Activated CD4-positive, CD25-positive, alpha-beta regulatory T cell (primary cell): Measurements from ENCODE around the gene GPRIN2.
"Not testable (repeated sequence)": the region's sequence is repeated elsewhere in the genome, so short reads cannot be mapped to it uniquely, and the experiment has no call there.

Experiments
- DNase-seq, 4 experiments: peaks; one replicate each; lab custom pipeline; 2025; lab: John Stamatoyannopoulos, UW

The GPRIN2 gene

DNA sequence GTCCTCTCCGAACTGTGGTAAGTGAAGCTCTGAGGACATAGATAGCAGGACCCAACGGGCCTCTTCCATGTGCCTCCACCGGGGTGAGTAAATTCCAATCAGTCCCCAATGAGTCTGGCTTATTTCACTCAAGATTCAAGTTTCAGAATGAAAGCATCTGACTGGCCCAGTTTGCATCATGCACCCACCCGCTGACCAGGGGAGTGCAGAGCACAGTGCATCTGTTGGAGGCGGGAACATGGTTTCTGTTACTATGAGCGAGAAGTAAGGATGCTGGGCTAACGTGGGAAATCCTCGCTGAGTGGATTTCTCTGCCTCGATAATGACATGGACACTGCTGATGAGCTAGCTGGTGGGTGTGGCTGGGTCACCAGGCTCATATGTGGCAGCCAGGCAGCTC, 10.7 kb upstream of the GPRIN2 start:
- not testable (repeated sequence) for DNase-seq

DNA sequence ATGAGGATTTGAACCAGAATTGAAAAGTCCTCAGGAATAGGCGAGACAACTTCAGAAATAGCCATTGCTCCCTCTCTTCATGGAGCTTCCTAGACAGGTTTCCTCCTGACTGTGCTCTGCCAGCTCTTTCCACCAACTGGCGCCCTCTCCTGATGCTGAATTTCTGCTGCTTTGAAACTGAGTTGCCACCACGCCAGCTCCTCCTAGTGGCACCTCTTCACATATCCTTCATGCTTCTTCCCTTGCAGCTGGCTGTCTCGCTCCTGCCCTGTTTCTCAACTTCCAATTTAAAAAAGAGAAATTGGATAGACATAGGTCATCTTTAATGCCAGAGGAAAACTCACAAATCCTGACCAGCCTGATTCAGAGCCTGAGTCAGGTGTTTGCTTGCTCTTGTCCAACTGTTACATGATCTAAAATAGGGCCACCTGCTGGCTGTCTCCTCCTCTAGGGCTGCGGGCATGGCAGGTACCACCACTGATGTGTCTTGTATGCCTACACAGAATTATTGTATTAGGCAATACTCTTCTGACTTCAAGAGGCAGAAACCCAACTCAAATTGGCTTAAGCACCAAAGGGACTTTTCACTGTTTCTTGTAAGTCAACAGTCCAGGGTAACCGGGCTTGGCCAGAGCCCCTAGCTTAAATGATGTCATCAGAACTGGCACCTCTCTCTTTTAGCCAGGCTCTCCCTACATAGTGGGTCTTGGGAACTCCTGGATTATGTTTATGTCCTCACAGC, 9.3 kb upstream of the GPRIN2 start:
- DNase-seq, result peak in 1 of 4 experiments; percentile 10

DNA sequence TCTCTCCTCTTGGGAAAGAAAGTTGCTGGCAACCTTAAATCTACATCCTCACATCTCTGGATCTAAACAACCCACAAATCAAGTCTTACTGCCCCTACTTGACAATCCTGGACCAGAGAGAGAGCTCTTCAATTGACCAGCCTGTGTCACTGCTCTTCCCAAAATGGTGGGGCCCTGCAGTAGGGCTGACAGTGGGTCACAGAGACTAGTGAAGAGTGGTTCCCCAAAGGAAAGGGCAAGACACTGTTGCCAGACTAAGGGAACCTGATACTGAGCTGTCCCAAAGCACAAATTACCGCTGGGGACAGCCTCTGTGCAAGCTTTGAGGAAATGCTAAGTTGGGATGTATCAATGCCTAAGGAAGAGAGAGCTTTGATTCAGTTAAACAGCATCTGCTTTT, 4.5 kb upstream of the GPRIN2 start:
- no peak for DNase-seq

DNA sequence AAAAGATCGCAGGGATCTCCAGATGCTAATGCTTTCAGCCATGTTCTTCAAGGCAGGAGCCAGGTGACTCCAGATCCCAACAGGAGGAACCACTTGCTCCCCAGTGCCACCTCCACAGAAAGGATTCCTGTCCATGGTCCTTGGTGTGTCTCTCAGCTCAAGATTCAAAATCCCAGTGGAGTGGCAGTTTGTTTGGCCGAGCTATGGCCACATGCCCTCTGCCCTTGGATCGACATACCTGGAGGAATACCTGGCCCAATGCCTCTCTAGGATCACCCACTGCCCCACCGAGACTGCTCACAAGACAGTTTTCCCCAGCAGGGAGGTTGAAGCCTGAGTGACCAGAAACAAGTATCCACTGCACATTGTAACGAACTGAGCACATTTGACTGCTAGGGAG, 3.9 kb upstream of the GPRIN2 start:
- DNase-seq, result no peak

DNA sequence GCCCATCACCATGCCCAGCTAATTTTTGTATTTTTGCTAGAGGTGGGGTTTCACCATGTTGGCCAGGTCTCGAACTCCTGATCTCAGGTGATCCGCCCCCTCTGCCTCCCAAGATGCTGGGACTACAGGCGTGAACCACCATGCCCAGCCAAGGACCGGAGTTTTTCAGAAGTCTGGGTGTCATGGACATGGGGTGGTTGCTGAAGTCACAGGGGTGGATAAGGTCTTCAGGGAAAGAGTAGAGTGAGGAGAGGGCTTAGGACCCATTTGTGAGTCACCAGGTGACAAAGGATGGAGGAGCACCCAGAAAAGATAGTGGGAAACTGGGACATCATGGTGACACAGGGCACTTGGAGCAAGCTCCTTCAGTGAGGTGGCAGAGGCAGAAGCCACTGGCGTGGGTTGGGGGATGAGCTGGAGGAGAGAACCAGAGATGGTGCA, 2.8 kb upstream of the GPRIN2 start:
- DNase-seq, result no peak

DNA sequence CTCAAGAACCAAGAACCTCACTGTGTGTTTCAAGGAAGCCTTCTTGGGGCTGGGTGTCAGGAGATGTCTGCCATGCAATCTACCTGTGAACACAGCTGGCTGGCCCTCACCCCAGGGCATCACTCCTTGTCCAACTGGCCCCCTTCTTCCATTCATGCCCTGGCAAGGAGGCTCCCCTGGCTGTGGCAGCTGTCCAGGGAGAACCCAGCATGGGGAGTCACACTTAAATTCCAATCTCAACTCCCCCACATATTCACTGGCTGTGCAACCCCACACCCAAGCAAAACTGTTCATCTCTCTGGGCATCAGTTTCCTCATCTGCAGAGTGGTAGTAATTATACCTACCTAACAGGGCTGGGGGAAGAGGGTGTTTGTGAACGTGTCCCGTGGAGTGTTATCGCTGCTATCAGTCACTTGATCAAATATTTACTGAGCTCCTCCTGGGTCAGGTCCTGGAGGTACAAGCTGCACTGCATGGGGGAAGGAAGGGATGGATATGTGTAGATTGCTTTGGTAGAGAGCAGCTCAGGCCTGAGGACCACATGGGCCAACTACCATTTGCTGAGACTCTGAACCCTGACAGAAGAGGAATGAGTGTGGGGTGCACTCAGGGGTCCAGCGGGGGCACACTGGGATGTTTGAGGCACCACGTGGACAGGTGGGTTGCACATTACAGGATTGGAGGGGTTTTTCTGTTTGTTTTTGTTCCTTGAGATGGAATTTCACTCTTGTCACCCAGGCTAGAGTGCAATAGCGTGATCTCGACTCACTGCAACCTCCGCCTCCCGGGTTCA, 2.1 kb upstream of the GPRIN2 start:
- no peak for DNase-seq

DNA sequence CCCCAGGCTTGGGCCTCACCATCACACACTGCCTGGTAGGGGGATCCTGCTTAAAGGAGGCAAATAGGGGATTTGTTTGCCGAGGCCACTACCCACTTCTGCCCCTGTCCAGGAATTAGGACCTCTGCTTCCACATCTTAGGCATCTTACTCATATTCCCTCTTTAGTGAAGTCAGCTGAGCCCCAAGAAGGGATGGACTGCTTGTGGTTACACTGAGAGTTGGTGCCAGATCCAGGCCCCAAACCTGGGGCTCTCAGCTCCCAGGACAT, 1.6 kb upstream of the GPRIN2 start:
- DNase-seq, result no peak

DNA sequence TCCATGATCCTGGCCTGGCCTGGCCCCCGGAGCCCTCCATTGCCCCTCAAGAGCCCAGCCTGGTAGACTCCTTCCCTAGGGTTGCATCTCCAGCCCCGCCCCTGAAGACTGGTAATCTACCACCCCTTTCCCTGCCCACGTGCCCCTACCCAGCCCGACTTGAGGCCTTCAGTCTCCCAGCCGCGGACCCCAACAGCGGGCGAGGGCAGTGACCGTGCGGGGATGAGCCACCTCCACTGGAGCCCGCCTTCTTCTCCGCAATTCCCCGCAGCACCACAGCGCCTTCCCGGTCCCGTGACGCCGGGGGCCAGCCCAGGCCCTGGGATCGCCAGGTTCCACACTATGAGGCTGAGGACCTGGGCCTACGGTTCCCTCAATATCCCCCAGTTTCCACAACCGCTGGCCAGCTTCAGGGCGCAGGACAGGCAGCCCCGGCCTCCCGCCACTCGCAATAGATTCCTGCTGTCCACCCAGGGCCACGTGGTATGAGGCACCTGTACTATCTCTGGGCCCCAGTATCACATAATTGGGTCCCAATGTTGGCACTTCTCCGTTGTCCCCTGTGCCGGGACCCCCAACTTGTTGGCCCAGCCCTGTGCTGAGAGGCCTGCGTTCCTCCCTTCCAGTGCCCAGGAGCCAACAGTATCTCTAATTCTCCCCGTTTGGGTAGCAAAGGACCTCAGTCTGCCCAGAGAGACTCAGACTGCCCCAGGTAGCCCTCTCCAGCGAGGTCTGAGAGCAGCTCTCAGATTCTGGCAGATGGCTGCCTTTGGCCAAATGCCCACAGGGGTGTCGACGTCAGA, 1.1 kb upstream of the GPRIN2 start:
- no peak for DNase-seq

DNA sequence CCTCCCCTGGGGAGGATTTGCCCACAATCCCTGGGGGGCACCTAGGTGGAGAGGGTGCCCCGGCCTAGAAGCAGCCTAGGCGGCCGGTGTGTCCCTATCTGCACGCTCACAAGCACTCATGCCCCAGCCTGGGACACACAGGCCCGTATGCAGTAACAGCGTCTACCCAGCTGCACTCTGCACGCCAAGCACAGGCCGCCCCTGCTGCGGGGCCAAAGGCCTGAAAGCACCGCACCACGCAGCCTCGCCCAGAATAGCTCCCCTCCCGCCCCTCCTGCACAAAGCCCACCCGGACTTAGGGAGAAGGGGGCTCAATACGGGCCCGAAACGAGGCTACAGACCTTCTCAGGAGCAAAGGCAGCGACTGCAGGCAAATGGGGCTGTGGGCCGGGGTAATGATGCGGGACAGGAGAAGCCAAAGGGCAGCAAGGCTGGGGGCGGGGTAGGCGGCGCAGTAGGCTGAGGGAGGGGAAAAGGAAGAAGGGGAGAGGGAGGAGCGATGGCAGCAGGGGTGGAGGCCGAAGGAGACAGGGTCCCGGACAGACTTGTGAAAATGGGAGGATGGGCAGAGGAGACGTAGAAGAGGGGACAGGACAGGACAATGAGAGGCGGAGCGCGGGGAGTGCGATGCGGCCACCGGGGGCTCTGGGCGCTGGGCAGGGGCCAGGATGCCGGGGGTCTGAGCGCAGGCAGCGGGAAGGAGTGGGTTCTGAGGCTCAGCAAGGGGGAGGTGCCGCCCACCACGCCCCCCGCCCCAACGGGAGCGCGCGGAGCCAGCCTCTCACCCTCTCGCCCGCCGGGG, 544 bp downstream of the GPRIN2 start:
- no peak for DNase-seq

DNA sequence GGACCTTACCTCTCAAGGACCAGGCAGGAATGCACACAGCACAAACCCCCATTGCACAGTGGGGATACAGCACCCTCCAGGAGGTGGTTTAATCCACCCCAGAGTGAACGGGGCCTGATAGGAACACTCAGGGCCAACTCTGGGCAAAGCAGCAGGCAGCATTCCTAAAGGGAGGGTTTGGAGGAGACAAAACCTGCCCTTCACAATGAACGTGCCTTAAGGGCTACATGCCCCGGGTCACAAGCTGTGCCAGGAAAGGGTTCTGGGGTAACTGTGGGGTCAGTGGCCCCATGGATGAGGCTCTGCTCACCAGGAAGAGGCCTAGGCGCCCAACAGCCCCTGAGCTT, 1.1 kb downstream of the GPRIN2 start:
- no peak for DNase-seq

DNA sequence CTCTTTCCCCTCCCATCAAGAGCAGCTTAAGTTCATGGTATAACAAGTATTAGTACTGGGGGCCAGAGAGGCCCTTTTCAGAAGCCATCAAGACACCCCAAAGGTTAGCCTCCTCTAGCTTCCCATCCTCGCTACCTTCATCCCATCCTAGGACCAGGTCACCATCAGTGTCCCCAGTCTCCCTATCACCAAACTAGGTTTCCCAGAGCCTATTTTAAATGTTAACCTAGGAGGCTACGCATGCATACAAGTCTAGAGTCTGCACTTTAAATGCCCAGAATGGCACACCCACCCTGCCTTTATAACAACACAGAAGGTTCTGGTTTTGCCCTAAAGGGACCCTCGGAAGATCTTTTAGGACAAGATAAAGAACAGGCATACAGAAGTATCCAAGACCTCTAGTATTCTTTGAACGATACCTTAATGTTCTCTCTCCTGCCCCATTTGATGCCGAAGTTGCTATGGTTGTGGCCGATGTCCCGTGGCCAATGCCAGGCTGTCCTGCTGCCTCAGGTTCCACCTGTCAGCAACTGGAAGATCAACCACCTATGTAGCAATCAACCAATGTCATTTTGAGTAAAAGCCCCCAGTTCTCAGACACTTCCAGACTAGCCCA, 2.2 kb downstream of the GPRIN2 start:
- DNase-seq, result no peak

DNA sequence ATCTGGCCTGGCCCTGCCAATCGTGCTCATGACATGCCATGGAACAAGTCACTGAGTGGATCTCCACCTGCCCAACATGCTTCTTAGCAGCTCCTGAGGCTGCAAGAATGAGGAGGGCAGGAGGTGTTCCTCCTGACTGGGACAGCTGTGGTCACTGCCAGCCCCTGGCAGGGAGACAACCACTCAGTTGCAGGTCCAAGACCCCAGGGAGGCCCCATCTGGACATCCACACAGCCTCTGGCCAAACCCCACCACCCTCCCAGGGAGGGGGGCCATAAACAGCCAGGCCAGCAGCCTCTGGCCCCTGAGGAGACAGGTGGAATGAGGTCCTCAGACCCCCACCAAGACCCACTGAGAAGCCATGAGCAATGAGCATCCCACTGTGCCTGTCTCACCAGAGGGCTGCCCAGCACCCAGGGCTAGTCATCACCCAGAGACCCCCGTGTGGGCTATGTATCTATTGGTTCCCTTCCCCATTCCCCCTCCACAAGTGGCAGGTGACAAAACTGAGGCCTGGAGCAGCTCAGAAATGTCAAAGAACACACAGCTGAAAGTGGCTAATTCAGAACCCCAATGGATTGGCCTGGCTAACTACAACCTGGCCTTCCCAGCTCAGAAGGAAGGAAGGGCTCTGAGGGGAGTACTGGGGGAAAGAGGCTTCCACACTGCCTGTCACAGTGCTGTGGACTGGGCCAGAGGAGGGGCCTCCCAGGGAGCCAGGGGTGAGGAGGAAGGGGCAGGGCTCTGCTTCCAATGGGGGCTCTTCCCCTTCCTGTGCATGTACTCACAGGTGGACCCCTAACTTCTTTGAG, 3.0 kb downstream of the GPRIN2 start:
- DNase-seq, result no peak

DNA sequence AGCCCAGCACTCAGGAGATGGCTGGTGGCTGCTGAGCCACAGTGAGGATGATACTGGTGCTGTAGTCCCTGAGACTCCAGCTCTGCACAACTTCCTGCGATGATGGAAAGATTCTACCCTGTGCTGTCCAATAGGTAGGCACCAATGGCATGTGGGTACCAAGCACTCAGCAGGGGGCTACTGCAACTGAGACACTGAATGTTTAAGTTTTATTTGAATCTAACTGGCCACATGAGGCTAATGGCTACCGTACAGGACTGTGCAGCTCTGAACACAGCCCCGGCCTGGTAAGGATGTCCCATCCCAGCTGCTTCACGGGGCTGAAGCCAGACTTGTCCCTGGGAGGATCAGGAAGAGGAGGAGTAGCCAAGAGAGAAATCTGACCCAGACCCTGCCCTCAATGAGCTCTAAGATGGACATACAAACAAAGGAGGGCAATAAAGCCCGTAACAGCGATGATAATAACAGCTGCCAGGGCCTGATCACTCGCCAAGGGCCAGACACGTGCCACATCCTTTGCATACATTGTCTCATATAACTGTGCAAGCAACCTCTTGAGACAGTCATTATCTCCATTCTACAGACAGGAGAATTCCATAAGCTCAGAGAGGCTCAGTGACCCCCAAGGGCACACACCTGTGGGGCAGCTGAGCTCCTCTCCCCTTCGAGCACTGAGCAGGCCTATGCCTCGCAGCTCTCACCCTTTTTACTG, 3.8 kb downstream of the GPRIN2 start:
- no peak for DNase-seq

DNA sequence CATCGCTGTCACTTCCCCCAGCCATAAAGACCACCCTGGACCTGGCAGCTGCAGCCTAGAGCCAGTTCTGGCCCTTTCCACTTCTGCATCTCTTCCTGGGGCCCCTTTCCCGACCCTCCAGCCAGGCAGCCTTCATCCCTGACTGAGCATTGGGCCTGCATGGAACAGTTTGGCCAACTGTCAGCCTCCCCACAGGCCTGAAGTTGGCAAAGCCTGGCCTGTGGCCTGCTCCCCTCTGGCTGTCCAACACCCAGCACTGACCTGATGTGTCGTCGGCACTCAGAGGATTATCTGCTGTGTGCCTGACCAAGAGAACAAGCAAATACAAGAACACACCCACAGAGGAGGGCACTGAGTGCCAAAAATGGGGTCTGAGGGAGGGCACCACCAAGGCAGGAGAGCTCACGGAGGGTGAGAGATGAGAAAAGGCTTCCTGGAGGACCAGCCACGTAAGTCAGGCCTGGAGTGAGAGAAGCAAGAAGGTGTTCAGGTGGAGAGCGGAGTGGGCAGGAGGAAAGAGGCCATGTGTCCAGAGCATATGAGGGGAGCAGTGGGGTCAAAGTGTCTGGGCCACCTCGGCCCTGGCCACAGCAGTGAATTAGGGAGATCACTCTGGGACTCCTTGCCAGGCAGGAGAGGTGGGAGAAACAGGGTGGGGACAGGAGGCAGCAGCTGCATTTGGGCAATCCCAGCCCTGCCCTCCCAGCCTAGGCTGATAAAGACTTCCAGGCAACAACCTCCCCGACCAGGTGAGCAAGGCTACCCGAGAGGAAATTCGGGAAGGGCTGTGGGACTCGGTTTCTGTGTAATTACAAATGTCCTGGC, 4.5 kb downstream of the GPRIN2 start:
- DNase-seq, result no peak

DNA sequence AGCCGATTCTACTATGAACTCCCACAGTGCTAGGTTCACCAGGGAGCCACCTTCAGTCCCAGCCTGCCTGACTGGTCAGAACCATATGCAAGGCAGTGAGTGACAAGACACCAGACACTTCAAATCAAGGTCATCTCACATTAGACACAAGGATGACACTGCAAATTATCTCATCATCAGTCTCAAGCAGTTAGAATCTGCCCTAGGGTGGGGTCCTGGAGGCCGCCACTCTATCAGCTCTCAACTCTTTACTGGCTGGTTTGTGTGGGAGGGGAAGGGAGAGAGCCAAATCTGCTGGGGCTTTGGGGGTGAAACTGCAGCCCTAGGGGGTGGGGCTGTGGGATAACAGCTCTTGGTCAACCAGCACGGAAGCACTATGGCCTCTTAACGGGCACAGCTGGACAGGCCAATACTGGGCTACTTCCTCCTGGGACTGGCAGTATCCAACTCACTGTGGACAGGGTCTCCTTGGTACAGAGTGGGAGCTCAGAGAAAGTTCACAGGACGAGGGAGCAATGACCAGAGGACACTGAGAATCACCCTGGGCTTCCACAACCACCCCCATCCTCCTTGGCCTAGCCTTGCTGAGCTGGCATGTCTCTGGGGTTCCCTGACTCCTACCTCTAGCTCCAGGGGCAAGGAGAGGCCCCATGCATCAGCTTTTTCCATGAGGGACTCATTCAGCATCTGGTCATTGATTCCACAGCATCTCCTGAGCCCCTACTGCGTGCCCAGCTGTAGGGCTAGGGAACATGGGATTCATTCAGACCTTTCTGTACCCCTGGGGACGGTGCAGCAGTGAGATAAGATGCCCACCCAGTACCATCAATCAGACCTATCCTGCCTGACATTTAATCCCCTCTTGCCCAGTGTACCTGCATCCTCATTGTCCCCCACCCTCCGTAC, 5.4 kb downstream of the GPRIN2 start:
- no peak for DNase-seq

DNA sequence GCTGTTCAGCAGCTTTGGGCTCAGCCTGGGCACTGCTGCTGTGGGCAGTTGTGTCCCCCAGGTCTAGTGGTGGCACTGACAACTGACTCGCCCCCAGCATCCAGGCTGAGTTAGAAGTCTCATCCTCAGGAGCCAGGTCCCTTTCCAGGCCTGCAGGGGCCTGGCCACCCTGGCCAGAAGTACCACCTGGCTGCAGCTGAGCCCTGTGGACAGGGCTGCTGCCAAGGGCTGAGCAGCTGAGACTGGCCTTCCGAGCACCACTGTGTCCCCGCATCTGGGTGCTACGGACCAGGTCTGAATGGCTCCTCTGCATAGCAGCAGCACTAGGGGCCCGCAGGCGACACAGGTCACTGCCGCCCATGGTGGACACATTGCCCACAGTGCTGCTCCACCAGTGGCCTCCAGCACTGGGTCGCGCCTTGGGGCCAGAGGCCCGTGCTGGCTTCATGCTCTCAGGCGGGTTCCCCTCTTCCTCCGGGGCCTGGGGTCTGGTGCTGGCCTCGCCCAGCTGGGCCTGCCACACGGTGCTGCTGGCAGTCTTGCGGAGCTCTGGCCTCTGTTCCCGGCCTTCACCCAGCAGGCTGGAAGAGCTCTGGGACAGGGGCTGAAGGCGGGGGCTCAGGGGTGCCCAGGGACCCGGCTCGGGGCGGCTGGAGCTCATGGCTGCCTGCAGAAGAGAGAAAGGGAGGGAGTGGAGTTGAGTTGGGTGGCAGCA, 6.2 kb downstream of the GPRIN2 start:
- DNase-seq, result no peak
